PC-9 (cell line): ENCODE data around the gene CTIF.

ENCODE experiments used
- EZH2 ChIP-seq: fragments of 200-600 bp; sonication (generic); IDR thresholded peaks from 2 replicates; pipeline ENCODE4 v1.8.0; 2017; ENCODE audit warnings: antibody characterized with exemption, low read depth
- TF ChIP-seq, protein P1 (sequence below): fragments of 200-600 bp; sonication (generic); conservative IDR thresholded peaks from 2 replicates; pipeline ENCODE4 v1.6.1; 2017; ENCODE audit warnings: mixed run types, antibody characterized with exemption, mild to moderate bottlenecking, moderate library complexity

GRCh38 chr18:48709371-48710062 lies 170.7 kb downstream of the CTIF start:
- TF ChIP-seq, protein P1, sequence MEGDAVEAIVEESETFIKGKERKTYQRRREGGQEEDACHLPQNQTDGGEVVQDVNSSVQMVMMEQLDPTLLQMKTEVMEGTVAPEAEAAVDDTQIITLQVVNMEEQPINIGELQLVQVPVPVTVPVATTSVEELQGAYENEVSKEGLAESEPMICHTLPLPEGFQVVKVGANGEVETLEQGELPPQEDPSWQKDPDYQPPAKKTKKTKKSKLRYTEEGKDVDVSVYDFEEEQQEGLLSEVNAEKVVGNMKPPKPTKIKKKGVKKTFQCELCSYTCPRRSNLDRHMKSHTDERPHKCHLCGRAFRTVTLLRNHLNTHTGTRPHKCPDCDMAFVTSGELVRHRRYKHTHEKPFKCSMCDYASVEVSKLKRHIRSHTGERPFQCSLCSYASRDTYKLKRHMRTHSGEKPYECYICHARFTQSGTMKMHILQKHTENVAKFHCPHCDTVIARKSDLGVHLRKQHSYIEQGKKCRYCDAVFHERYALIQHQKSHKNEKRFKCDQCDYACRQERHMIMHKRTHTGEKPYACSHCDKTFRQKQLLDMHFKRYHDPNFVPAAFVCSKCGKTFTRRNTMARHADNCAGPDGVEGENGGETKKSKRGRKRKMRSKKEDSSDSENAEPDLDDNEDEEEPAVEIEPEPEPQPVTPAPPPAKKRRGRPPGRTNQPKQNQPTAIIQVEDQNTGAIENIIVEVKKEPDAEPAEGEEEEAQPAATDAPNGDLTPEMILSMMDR: no peak
- TF ChIP-seq EZH2: no peak
